Parathyroid adenoma (tissue), 2 donors: ENCODE results near the gene TPD52L1.

Experiments
- H2AFZ ChIP-seq: fragments of 300-600 bp; sonication (generic); one replicate; pipeline ENCODE4 v1.7.0; 2017; ENCODE audit warnings: antibody characterized with exemption, mild to moderate bottlenecking
- H3K27ac ChIP-seq: fragments of 300-600 bp; sonication (generic); one replicate; pipeline ENCODE4 v1.7.0; 2017
- H3K27me3 ChIP-seq: fragments of 300-600 bp; sonication (generic); one replicate; pipeline ENCODE4 v1.7.0; 2017; ENCODE audit warnings: low read length; ENCODE audit not compliant: control insufficient read depth, insufficient read depth
- H3K36me3 ChIP-seq: fragments of 300-600 bp; sonication (generic); one replicate; pipeline ENCODE4 v1.7.0; 2017; ENCODE audit warnings: low read length; ENCODE audit not compliant: control insufficient read depth, insufficient read depth
- H3K4me1 ChIP-seq: fragments of 300-600 bp; sonication (generic); one replicate; pipeline ENCODE4 v1.7.0; 2017; ENCODE audit warnings: control low read depth
- H3K4me2 ChIP-seq: fragments of 300-600 bp; sonication (generic); one replicate; pipeline ENCODE4 v1.7.0; 2017; ENCODE audit warnings: low read length
- H3K4me3 ChIP-seq: fragments of 300-600 bp; sonication (generic); one replicate; pipeline ENCODE4 v1.7.0; 2017; ENCODE audit warnings: low read depth, low read length
- H3K79me2 ChIP-seq: fragments of 300-600 bp; sonication (generic); one replicate; pipeline ENCODE4 v1.7.0; 2017; ENCODE audit warnings: control low read depth
- H3K9ac ChIP-seq: fragments of 300-600 bp; sonication (generic); one replicate; pipeline ENCODE4 v1.7.0; 2017; ENCODE audit warnings: mild to moderate bottlenecking
- H3K9me3 ChIP-seq: fragments of 300-600 bp; sonication (generic); one replicate; pipeline ENCODE4 v1.7.0; 2017; ENCODE audit warnings: low read length; ENCODE audit not compliant: control insufficient read depth
- CTCF ChIP-seq: fragments of 300-600 bp; sonication (generic); IDR thresholded peaks from one replicate; pipeline ENCODE4 v1.7.0; 2017; ENCODE audit warnings: antibody characterized with exemption, mild to moderate bottlenecking
- donor health status: primary hyperparathyroidism.

Gene TPD52L1

GRCh38 chr6:125219361-125219895 lies 65.9 kb downstream of the TPD52L1 start:
- Histone ChIP-seq H3K9me3 (no peaks in the 10 kb centered on the region), H2AFZ (no peak overlapping the region), H3K79me2 (no peaks in the 10 kb centered on the region), H3K4me1 (peaks cover 12% of the 10 kb centered on the region), H3K9ac (no peak overlapping the region), H3K4me2 (no peak overlapping the region), H3K36me3 (no peaks in the 10 kb centered on the region), H3K27me3 (no peaks in the 10 kb centered on the region), H3K27ac (no peak overlapping the region), H3K4me3 (no peak overlapping the region)
- no peak for TF ChIP-seq CTCF

GRCh38 chr6:125220712-125221111 lies 67.1 kb downstream of the TPD52L1 start:
- H3K4me2 ChIP-seq = no peak overlapping the region
- H3K4me3 ChIP-seq = no peak overlapping the region
- no peaks in the 10 kb centered on the region for H3K27me3 ChIP-seq
- no peak for TF ChIP-seq CTCF
- no peaks in the 10 kb centered on the region for H3K36me3 ChIP-seq
- no peak overlapping the region for H3K9ac ChIP-seq
- H3K4me1 ChIP-seq = peaks cover 8% of the 10 kb centered on the region
- no peaks in the 10 kb centered on the region for H3K79me2 ChIP-seq
- H2AFZ ChIP-seq = no peak overlapping the region
- H3K9me3 ChIP-seq = no peaks in the 10 kb centered on the region
- no peak overlapping the region for H3K27ac ChIP-seq

GRCh38 chr6:125222531-125223455 lies 69.2 kb downstream of the TPD52L1 start:
- H3K27ac ChIP-seq = no peak overlapping the region

GRCh38 chr6:125224231-125224861 lies 70.8 kb downstream of the TPD52L1 start:
- no peak overlapping the region for H3K27ac ChIP-seq
- TF ChIP-seq CTCF = no peak

More at GRCh38 chr6:125222531-125223455, 69.2 kb downstream of the TPD52L1 start:
- H3K4me2 ChIP-seq = no peak overlapping the region
- H3K4me1 ChIP-seq = peaks cover 6% of the 10 kb centered on the region
- H3K4me3 ChIP-seq = no peak overlapping the region
- TF ChIP-seq CTCF = no peak
- H3K9ac ChIP-seq = no peak overlapping the region
- H3K27me3 ChIP-seq = no peaks in the 10 kb centered on the region
- H3K9me3 ChIP-seq = no peaks in the 10 kb centered on the region
- no peaks in the 10 kb centered on the region for H3K36me3 ChIP-seq
- no peak overlapping the region for H2AFZ ChIP-seq
- H3K79me2 ChIP-seq = no peaks in the 10 kb centered on the region

More at GRCh38 chr6:125224231-125224861, 70.8 kb downstream of the TPD52L1 start:
- Histone ChIP-seq H3K9ac (no peak overlapping the region), H3K79me2 (no peaks in the 10 kb centered on the region), H2AFZ (no peak overlapping the region), H3K9me3 (no peaks in the 10 kb centered on the region), H3K4me2 (no peak overlapping the region), H3K27me3 (no peaks in the 10 kb centered on the region), H3K4me3 (no peak overlapping the region), H3K4me1 (peaks cover 6% of the 10 kb centered on the region), H3K36me3 (no peaks in the 10 kb centered on the region)
